Measurements from ENCODE around the gene GUSB. TPM values are rescaled to one million over a fixed set of nuclear protein-coding genes. Genes with fewer than 3 reads are reported as not detected.

The GUSB gene
- total RNA-seq, 3 donors from 2014 or later, result 27.7 to 35.2 (median 33.8) TPM

DNA sequence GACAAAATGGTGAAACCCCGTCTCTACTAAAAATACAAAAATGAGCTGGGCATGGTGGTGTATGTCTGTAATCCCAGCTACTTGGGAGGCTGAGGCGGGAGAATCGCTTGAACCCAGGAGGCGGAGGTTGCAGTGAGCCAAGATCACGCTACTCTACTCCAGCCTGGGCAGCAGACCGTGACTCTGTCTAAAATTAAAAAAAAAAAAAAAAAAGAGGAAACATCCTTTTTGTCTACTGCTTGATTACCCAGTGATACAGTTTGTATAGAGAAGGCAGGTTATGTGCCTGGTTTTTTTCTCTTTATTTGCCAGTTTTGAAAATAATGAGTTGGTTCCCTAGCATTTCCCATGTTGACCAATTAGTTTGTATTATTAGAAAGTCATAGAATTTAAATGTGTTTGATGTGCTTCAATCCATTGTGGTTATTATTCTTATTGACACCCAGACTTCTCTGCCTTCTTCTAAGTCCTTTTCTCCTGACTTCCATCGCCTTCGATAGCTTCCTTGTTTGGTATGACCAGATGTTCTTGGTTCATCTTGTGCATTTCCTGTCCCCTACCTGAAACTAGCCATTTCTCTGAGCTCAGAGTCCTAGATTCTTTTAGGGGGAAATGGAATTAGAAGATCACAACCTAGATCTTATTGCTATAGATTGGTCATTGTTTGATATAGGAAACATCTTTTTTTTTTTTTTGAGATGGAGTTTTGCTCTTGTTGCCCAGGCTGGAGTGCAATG, 65.9 kb downstream of the GUSB start:
- no peak overlapping the region for H3K4me3 ChIP-seq
- no peak for TF ChIP-seq POLR2A (IDR thresholded peaks at IDR 0.05)
- TF ChIP-seq, protein P1, sequence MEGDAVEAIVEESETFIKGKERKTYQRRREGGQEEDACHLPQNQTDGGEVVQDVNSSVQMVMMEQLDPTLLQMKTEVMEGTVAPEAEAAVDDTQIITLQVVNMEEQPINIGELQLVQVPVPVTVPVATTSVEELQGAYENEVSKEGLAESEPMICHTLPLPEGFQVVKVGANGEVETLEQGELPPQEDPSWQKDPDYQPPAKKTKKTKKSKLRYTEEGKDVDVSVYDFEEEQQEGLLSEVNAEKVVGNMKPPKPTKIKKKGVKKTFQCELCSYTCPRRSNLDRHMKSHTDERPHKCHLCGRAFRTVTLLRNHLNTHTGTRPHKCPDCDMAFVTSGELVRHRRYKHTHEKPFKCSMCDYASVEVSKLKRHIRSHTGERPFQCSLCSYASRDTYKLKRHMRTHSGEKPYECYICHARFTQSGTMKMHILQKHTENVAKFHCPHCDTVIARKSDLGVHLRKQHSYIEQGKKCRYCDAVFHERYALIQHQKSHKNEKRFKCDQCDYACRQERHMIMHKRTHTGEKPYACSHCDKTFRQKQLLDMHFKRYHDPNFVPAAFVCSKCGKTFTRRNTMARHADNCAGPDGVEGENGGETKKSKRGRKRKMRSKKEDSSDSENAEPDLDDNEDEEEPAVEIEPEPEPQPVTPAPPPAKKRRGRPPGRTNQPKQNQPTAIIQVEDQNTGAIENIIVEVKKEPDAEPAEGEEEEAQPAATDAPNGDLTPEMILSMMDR (IDR thresholded peaks at IDR 0.05), result no peak
- no peak for TF ChIP-seq POLR2AphosphoS5 (IDR thresholded peaks at IDR 0.05)
- no peak for DNase-seq (ENCODE audit: low spot score in 2 of 2)
- intact Hi-C loops (cut with DNase I; ENCODE audit: low total_unique reads), result no loop called here
- H3K4me1 ChIP-seq, result no peaks in the 10 kb centered on the region
- no peaks in the 10 kb centered on the region for H3K36me3 ChIP-seq
- no peaks in the 10 kb centered on the region for H3K27me3 ChIP-seq
- H3K27ac ChIP-seq, result no peak overlapping the region
- H3K9me3 ChIP-seq, result no peaks in the 10 kb centered on the region

DNA sequence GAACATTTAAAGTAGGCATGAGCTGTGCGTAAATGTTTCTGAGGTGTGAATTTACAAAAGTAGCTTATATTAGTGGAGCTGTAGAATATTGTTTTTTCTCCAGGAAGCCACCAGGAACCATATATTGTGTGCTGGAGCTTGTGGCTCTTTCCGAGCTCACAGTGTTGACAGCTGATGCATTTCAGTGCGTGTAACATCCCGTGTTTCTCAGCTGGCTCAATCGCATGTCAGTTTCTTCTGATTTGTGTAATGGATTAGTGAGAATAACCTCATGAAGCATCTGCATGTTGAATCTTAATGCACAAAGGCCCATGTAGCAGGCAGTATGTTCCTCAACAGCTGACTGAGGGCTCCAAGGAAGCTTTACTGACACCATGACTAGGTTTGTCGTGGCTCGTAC, 69.8 kb downstream of the GUSB start:
- no peaks in the 10 kb centered on the region for H3K4me1 ChIP-seq
- intact Hi-C loops (cut with DNase I; ENCODE audit: low total_unique reads), result no loop called here
- H3K27me3 ChIP-seq, result no peaks in the 10 kb centered on the region
- no peak overlapping the region for H3K27ac ChIP-seq
- H3K9me3 ChIP-seq, result no peaks in the 10 kb centered on the region
- TF ChIP-seq POLR2A (IDR thresholded peaks at IDR 0.05), result no peak
- H3K4me3 ChIP-seq, result no peak overlapping the region
- DNase-seq (ENCODE audit: low spot score in 2 of 2), result no peak
- H3K36me3 ChIP-seq, result no peaks in the 10 kb centered on the region

Other genes starting within 250 kb of the GUSB start
- gene VKORC1L1, start 109.1 kb downstream of the GUSB start, total RNA-seq, result 10 to 100 TPM; 21.1 to 84.5 (median 25.9) TPM
- gene ASL, start 93.6 kb upstream of the GUSB start, total RNA-seq, result 10 to 100 TPM; 31.9 to 39.8 (median 33.1) TPM
- gene CRCP, start 132.6 kb upstream of the GUSB start, total RNA-seq, result 10 to 100 TPM; 31.5 to 49.8 (median 41.3) TPM
- gene TPST1, start 223.1 kb upstream of the GUSB start, total RNA-seq, result 10 to 100 TPM; 23.2 to 34.4 (median 23.3) TPM